HUES6 (cell line): ENCODE results near the gene GSE1.
A peak's percentile ranks its signal among the peaks of the same experiment; 100 is the strongest.

Experiments
- H3K27ac ChIP-seq: 2 replicates; pipeline ENCODE4 v1.7.0; 2013; ENCODE audit warnings: low read depth, mild to moderate bottlenecking, low read length, inconsistent platforms
- H3K27me3 ChIP-seq: 2 replicates; pipeline ENCODE4 v1.6.1; 2013; ENCODE audit warnings: low read length; ENCODE audit not compliant: control insufficient read depth, insufficient read depth
- H3K36me3 ChIP-seq: 2 replicates; pipeline ENCODE4 v1.6.1; 2013; ENCODE audit warnings: low read length; ENCODE audit not compliant: control insufficient read depth, insufficient read depth
- H3K4me1 ChIP-seq: 2 replicates; pipeline ENCODE4 v1.6.1; 2013; ENCODE audit warnings: low read length; ENCODE audit not compliant: control insufficient read depth, insufficient read depth
- H3K4me3 ChIP-seq: 2 replicates; pipeline ENCODE4 v1.5.1; 2013; ENCODE audit warnings: low read depth, low read length
- H3K9ac ChIP-seq: one replicate; pipeline ENCODE4 v1.6.1; 2013; ENCODE audit warnings: mild to moderate bottlenecking, low read length
- H3K9me3 ChIP-seq: 2 replicates; pipeline ENCODE4 v1.6.1; 2013; ENCODE audit warnings: low read depth, low read length; ENCODE audit not compliant: control insufficient read depth, insufficient read depth

GSE1 gene

GRCh38 chr16:85704900-85705846 lies 92.1 kb downstream of the GSE1 start:
- no peaks in the 10 kb centered on the region for H3K27me3 ChIP-seq
- no peaks in the 10 kb centered on the region for H3K4me1 ChIP-seq
- no peaks in the 10 kb centered on the region for H3K9me3 ChIP-seq
- H3K27ac ChIP-seq, result no peak overlapping the region
- H3K36me3 ChIP-seq, result 0 out of 2 replicates have a peak, but pooled peaks cover 3% of the 10 kb centered on the region
- no peak overlapping the region for H3K4me3 ChIP-seq
- no peak overlapping the region for H3K9ac ChIP-seq

- Histone ChIP-seq H3K27me3 (no peaks in the 10 kb centered on the region), H3K9ac (no peak overlapping the region), H3K4me3 (no peak overlapping the region), H3K9me3 (peaks cover under 1% of the 10 kb centered on the region), H3K36me3 (0 out of 2 replicates have a peak, but pooled peaks cover 5% of the 10 kb centered on the region), H3K4me1 (no peaks in the 10 kb centered on the region), H3K27ac (no peak overlapping the region)
Observed at GRCh38 chr16:85706449-85707034, 93.4 kb downstream of the GSE1 start.

GRCh38 chr16:85707528-85708095 lies 94.5 kb downstream of the GSE1 start:
- Histone ChIP-seq H3K27me3 (no peaks in the 10 kb centered on the region), H3K4me1 (no peaks in the 10 kb centered on the region), H3K36me3 (peaks cover 8% of the 10 kb centered on the region; the same call in 1 of the 2 replicates), H3K9me3 (peaks cover 11% of the 10 kb centered on the region), H3K4me3 (no peak overlapping the region), H3K9ac (no peak overlapping the region), H3K27ac (no peak overlapping the region)

GRCh38 chr16:85708338-85708737 lies 95.2 kb downstream of the GSE1 start:
- peaks cover 8% of the 10 kb centered on the region; the same call in 1 of the 2 replicates for H3K36me3 ChIP-seq
- peaks cover 11% of the 10 kb centered on the region for H3K9me3 ChIP-seq
- H3K27me3 ChIP-seq, result no peaks in the 10 kb centered on the region
- H3K27ac ChIP-seq, result no peak overlapping the region
- no peak overlapping the region for H3K4me3 ChIP-seq
- H3K9ac ChIP-seq, result no peak overlapping the region
- no peaks in the 10 kb centered on the region for H3K4me1 ChIP-seq

- peaks cover 11% of the 10 kb centered on the region for H3K9me3 ChIP-seq
- H3K4me1 ChIP-seq, result no peaks in the 10 kb centered on the region; the same call in 1 of the 2 replicates
- H3K36me3 ChIP-seq, result peaks cover 8% of the 10 kb centered on the region; the same call in 1 of the 2 replicates
- no peak overlapping the region for H3K4me3 ChIP-seq
- no peak overlapping the region for H3K9ac ChIP-seq
- no peak overlapping the region for H3K27ac ChIP-seq
- H3K27me3 ChIP-seq, result no peaks in the 10 kb centered on the region
Observed at GRCh38 chr16:85709766-85710585, 96.9 kb downstream of the GSE1 start.

- Histone ChIP-seq H3K4me1 (peaks cover 7% of the 10 kb centered on the region), H3K9me3 (peaks cover 11% of the 10 kb centered on the region), H3K27ac (no peak overlapping the region), H3K27me3 (peaks cover 7% of the 10 kb centered on the region; the same call in 1 of the 2 replicates), H3K9ac (no peak overlapping the region), H3K36me3 (peaks cover 8% of the 10 kb centered on the region; the same call in 1 of the 2 replicates), H3K4me3 (no peak overlapping the region)
Observed at GRCh38 chr16:85710732-85711131, 97.6 kb downstream of the GSE1 start.

GRCh38 chr16:85711982-85712587 lies 99.0 kb downstream of the GSE1 start:
- Histone ChIP-seq H3K4me1 (peaks cover 20% of the 10 kb centered on the region), H3K27ac (no peak overlapping the region), H3K27me3 (peaks cover 16% of the 10 kb centered on the region; the same call in 1 of the 2 replicates), H3K9me3 (peaks cover 11% of the 10 kb centered on the region), H3K36me3 (peaks cover 8% of the 10 kb centered on the region; the same call in 1 of the 2 replicates), H3K9ac (no peak overlapping the region), H3K4me3 (no peak overlapping the region)

- Histone ChIP-seq H3K9me3 (peaks cover 11% of the 10 kb centered on the region), H3K36me3 (peaks cover 8% of the 10 kb centered on the region; the same call in 1 of the 2 replicates), H3K9ac (no peak overlapping the region), H3K27ac (no peak overlapping the region), H3K4me3 (no peak overlapping the region), H3K27me3 (peaks cover 16% of the 10 kb centered on the region; the same call in 1 of the 2 replicates), H3K4me1 (peaks cover 23% of the 10 kb centered on the region)
Observed at GRCh38 chr16:85712801-85713200, 99.7 kb downstream of the GSE1 start.

GRCh38 chr16:85715169-85716021 lies 102.3 kb downstream of the GSE1 start:
- Histone ChIP-seq H3K9ac (peak overlapping the region; percentile 24), H3K4me1 (peaks cover 23% of the 10 kb centered on the region), H3K36me3 (peaks cover 3% of the 10 kb centered on the region; the same call in 1 of the 2 replicates), H3K4me3 (peak overlapping the region; percentile 47), H3K27me3 (peaks cover 16% of the 10 kb centered on the region; the same call in 1 of the 2 replicates), H3K27ac (no peak overlapping the region), H3K9me3 (peaks cover 11% of the 10 kb centered on the region)
